ENCODE results near the gene BTBD17. TPM values are rescaled to one million over a fixed set of nuclear protein-coding genes. Genes with fewer than 3 reads are reported as not detected.
A peak's percentile ranks its signal among the peaks of the same experiment; 100 is the strongest.
"Not testable (repeated sequence)": the region's sequence is repeated elsewhere in the genome, so short reads cannot be mapped to it uniquely, and the experiment has no call there.

The BTBD17 gene, protein sequence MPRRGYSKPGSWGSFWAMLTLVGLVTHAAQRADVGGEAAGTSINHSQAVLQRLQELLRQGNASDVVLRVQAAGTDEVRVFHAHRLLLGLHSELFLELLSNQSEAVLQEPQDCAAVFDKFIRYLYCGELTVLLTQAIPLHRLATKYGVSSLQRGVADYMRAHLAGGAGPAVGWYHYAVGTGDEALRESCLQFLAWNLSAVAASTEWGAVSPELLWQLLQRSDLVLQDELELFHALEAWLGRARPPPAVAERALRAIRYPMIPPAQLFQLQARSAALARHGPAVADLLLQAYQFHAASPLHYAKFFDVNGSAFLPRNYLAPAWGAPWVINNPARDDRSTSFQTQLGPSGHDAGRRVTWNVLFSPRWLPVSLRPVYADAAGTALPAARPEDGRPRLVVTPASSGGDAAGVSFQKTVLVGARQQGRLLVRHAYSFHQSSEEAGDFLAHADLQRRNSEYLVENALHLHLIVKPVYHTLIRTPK
- not detected for total RNA-seq

DNA sequence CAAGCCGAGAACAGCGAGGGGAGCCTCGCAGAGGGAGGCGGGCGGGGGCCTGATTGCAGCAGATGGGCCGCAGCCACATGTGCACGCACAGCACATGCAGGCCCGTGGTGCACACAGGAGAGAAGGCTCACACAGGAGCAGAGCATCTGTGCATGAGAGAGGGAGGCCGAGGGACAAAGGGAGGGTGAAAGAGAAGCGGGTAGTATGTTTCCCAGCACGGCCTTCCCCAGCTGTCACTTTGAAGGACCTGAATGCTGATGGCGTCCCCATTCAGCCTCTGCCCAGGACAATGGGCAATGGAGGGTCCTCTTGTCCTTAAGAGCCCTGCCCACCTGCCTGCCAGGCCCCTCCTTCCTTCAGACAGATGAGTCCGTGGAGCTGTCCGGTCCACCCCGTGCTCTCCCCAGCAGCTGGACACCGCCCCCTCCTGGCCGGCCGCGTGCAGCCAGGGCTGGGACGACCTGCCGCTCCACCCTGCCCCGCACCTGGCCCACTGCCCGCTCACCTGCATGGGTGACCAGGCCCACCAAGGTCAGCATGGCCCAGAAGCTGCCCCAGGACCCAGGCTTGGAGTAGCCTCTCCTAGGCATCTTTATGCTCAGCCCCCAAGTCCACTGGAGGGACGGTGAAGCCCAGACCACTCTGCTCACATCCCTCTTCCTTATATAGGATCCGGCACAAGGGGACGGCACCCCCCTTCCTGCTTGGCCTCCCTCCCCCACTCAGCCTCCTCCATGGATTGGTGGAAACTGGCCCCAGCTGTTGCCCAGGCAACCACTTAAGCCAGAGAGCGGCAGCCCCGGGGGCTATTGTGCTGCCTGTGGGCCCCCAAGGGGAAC is at the start of gene BTBD17:
TSS of gene BTBD17 (minus strand) at position 639 of the 839 bp plus-strand sequence. CDS start at position 590, 49 bp downstream.
- ATAC-seq: peak; percentile 62

DNA sequence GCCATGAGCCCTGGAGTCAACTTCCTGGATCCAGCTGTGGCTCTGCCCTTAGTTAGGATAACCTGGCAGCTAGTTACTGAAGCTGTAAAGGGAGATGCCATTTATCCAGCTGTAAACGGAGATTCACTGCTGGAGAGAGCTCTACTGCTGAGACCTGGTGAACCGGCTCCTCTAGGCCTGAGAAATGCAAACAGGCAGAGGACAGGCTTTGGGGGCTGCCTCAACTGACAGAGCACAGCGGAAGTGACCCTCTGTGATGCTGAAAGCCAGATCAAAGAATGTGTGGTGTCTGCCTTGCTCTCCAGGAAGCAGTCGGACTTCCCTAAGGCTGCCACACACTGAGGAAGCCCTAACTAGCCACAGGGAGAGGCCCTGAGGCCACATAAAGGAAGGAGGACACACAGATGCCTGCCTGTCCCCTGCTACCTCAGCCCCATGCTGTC is 48.4 kb upstream of the BTBD17 start:
- no peak for ATAC-seq

DNA sequence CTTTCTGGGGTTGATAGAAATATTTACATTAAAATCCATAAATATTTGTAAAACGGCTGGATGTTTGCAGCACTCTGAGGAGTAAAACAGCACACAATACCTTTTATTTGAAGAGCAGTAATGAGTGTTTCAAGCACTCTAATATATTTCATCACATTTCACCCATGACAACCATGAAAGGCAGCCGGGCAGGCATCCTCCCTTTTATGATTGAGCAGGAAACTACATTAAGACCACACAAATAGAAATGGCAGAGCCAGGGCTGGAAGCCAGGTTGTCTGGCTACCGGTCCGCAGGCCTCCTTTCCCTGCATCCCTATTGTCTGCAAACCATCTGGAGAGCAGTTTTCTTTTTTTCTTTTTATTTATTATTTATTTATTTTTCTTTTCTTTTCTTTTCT is 47.1 kb upstream of the BTBD17 start:
- ATAC-seq: no peak

DNA sequence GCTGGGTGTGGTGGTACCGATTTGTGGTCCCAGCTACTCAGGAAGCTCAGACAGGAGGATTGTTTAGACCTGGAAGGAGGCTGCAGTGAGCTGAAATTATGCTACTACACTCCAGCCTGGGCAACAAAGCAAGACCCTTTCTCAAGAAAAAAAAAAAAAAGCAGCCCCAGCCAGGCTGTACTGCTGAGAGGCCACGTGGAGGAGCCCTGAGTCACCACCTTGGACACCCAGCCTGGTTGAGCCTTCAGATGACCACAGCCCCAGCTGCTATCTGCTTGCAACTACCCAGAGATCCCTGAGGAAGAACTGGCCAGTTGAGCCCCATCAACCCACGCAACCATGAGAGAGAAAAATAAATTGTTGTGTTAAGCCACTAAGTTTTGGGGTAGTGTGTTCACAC is 46.6 kb upstream of the BTBD17 start:
- no peak for ATAC-seq

DNA sequence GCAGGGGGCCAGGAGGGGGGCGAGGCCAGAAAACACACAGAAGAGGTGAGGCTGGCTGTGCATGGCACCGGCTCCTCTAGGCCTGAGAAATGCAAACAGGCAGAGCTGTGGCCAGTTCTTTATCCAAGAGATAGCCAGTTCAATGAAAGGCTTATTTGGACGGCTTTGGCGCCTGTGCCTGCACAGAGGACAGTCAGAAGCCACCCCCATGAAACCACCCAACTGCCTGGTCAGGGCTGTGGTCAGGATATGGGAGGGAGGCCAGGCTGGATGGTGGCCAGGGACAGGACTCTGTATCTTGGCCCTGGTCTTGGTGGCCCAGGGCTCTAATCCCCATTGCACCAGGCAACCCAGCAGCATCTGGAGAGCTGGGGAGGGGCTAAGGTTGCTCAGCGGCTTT is 45.7 kb upstream of the BTBD17 start:
- no peak for ATAC-seq

DNA sequence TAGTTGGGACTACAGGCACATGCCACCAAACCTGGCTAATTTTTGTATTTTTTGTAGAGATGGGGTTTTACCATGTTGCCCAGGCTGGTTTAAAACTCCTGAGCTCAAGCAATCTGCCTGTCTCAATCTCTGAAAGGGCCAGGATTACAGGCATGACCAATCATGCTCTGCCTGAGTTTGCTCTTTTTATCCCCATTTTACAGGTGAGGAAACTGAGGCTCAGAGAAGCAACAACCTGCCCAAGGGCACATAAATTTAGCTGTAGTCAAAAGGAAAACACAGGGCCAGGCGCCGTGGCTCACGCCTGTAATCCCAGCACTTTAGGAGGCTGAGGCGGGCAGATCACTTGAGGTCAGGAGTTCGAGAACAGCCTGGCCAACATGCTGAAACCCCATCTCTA is 43.6 kb upstream of the BTBD17 start:
- not testable (repeated sequence) for ATAC-seq

DNA sequence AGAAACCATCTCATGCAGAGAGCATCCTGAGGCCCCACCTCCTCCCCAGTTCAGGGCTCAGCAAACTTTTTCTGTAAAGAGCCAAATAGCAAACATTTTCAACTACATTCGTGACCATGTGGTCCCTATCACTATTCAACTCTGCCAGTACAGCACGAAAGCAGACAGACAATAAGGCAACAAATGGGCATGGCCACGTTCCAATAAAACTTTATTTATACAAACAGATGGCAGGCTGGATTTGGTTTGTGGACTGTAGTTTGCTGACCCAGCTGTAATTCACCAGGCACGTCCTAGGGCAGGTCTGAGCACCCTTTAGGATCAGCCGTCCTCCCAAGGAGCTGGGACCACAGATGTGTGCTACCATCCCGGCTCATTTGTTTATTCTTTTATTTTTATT is 43.1 kb upstream of the BTBD17 start:
- ATAC-seq: no peak

DNA sequence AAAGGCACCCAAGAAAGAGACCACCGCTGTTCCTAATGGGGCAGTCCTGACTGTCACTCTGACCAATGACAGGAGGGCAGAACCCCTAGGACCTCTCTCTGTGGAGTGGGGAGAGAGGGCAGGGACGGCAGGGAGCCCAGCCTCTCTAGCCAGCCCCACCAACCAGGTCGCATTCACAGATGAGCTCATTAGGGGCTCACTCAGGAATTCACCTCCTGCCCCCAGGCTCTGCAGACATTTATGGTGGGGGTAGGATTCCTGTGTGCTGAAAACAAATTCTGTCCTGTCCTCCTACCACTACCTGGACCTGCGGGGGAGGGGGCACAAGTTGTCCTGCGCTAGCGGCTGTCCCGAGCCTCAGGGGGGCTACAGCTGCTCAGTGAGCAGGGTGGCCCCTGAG is 42.5 kb upstream of the BTBD17 start:
- no peak for ATAC-seq

DNA sequence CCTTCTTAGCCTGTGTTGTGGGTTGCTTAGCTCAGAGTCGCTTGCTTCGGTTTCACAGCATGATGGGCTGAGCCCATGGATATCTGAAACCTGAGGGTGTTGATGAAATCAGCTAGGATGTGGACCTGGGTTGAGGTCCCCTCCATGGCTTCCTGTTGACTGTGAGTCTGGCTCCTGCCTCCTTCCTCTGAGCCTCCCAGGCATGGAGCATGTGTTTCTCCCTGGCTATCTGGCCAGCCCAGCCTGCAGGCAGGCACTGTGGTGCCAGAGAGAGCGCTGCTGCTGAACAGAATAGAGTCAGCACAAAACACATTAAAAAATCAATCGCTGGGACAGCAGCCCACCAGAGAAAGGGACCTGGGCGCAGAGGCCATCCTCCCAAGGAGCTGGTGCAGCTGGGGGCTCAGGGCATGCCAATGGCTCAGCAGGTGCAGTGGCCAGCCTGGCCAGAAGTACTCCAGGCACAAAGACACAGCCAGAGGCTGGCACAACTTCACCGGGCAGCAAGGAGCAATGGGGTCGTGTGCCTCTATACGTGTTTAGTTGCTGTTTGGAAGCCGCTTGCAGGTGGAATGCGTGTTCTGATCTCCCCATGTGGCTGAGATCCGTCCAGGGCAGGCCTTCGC is 42.0 kb upstream of the BTBD17 start:
- no peak for ATAC-seq

DNA sequence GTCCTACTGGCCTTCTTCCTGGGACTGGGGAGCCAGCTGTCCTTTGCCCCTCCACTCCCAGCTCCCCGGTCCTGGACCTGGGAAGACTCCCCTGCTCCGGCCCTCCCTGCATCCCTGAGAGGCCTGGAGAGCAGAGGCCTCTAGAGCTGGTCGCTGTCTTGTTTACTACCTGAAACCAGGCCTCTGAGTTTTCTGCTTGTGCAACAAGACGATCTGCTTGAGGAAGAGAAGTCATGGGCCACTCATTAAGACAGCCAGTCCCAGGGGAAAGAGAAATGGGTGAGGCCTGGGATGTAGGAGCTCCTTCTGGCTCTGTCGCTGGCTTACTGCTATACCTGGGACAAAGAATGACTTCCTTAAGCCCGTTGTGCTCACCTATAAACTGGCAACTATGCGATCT is 40.4 kb upstream of the BTBD17 start:
- no peak for ATAC-seq

DNA sequence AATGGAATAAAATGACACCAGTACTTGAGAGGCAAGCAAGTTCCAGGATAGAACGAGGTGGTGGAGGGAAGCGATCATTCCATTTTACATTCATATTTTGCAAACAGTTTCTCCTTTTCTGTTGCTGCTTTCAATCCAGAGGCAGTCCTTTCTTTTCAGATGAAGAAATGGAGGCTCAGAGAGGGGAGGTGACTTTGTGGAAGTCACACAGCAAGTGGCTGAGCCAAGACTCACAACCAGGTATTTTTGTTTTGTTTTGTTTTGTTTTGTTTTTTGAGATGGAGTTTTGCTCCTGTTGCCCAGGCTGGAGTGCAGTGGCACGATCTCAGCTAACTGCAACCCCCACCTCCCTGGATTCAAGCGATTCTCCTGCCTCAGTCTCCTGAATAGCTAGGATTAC is 34.9 kb upstream of the BTBD17 start:
- no peak for ATAC-seq

DNA sequence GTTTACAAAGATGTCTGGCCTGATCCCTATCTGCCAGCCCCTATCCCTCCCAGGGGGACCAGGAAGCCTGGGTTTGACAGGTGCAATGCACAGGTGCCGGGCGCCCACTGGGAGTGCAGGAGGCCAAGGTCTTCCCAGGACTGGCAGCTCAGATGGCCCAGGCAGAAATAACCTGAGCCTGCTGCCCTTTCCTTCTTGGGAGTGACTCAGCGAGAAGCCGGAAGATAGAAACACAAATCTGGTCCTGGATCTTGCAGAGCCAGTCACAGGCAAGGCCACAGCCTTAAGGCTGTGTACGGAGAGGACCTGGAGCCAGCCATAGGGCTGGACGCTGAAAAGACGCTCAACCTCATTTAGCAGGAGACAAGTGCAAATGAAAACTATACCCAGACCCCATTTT is 33.3 kb upstream of the BTBD17 start:
- peak; percentile 71 for ATAC-seq

DNA sequence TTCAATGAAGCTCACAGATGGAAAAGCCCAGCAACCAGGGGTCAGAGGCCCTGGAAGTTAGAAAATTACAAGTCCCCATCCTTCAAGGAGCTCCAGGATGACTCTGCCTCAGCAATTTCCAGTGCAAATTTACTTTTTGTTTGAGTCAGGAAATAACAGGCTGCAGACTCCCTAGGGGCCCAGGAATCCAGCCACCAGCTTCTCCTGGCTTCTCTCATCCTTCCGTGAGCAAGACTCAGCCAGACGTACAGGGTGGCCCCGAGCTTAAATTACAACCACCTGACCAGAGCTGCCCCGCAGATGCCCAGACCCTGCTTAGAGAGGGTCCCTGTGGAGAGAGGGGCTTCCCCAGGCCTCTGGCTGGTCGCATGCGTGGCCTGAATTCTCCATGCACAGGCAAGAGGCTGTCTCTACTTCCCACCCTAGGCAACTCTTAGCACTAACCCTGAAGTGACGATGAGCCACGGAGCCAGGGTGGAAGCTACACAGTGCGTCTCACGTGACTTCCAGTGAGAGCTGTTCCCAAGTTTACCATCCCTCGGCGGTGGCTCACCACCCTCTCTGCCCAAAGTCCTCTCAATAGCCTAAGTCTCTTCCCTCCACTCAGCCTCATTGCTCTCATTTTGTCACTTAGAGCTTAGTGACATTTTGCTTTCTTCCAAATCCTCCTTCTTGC is 32.7 kb upstream of the BTBD17 start:
- ATAC-seq: no peak

DNA sequence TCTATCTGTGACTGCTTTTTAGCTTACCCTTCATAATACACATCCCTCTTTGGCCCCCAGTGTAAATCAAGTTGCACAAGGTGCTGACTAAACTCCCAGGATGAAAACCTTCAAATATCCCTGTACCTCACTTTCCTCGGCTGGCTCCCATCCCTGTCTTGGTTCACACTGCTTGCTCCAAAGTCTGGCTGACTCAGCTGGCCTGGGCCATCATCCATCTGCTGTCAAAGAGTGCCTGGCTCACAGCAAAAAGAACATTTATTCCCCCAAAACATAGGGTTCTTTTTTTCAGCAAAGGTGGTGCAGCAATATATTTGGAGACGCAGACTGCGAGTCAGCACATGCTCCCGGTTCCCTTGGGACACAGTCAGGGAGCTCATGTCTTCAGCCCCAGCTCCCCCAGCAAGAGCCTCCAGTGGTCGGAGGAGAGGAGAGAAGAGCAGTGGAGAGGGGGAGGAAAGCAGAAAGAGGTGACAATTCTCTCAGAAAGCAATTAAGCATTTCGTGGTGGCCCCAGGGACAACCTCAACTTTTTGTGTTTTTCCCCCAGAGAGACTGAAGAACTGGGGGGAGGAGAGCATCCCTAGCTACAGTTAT is 31.8 kb upstream of the BTBD17 start:
- no peak for ATAC-seq

DNA sequence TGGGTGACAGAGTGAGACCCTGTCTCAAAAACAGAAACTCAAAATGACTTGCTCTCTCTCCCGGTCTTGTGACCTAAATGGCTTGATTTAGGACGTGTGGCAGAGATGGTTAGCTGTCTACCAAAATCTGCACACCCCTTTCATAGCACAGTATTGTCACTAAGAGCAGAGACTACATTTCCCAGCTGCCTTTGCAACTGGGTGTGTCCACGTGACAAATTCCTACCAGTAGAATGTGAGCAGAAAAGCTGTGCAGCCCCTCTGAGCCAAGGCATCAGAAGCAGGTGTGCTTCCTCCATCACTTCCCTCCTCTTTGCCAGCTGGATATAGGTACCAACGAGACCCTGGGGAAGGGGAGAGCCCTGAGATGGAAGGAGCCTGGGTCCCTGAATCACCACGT is 31.2 kb upstream of the BTBD17 start:
- no peak for ATAC-seq

DNA sequence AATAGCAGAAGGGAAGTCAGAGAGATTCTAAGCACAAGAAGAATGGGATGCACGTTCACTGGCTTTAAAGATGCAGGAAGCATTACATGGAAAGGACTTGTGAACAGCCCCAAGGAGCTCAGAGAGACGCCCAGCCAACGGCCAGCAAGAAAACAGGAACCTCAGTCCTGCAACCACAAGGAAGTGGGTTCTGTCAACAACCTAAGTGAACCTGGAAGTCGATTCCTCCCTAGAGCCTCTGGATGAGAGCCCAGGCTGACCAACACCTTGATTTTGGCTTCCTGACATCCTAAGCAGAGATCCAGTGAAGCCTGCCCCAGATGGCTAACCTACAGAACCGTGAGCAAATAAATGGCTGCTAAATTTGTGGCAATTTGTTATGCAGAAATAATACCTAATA is 30.1 kb upstream of the BTBD17 start:
- no peak for ATAC-seq

DNA sequence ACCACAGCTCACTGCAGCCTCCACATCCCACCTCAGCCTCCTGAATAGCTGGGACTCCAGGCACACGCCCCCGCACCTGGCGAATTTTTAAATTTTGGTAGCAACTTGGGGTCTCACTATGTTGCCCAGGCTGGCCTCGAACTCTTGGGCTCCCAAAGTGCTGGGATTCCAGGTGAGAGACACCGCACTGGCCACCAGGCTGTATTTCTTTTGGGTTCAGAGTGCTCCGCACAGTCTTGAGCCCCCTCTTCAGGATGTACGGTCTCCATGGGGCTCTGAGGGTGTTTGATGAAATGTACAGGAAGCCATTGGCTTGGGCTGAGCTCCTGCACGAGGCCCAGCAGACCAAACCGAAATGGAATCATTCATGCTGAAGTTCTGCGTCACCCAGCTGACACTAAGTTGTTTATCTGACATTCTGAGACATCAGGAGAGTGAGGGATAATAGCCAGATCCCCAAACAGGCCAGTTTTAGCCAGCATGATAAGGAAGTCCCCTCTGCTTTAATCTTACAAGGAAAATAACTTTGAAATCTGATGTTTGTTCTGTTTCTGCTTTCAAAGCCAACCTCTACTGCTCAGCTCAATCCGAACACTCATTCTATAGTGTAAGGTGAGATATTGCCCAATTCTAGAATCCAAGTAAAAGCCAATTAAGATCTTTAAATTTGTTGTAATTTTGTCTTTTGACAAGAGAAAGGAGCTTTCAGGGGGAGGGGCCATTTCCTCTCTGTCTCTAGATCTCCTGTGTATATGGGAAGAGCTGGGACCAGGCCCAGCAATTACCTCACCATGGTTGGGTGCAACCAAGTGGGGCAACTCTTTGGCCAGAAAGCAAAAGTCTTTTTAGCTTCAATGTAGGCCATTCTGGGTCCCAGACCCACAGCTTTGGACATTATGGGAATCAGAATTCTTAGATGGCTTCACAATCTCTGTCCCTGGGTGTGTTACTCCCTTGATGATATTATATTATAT is 29.3 kb upstream of the BTBD17 start:
- ATAC-seq: no peak

DNA sequence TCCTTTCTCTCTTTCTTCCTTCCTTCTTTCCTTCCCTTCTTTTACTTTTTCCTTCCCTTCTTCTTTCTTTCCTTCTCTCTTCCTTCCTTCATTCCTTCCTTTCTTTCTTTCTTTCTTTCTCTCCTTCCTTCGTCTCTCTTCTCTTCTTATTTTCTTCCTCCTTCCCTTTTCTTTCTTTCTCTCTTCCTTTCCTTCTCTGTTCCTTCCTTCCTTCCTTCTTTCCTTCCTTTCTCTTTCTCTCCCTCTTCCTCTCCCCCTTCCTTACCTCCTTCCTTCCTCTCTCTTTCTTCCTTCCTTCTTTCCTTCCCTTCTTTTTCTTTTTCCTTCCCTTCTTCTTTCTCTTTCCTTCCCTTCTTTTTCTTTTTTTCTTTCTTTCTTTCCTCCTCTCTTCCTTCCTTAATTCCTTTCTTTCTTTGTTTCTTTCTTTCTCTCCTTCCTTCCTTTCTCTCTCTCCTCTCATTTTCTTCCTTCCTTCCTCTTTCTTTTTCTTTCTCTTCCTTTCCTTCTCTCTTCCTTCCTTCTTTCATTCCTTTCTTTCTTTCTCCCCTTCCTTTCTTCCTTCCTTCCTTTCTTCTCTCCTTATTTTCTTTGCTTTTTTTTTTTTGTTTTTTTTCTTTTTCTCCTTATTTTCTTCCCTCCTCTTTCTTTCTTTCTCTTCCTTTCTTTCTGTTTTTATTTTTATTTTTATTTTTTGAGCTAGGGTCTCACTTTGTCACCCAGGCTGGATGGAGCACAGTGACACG is 28.4 kb upstream of the BTBD17 start:
- ATAC-seq: no peak

DNA sequence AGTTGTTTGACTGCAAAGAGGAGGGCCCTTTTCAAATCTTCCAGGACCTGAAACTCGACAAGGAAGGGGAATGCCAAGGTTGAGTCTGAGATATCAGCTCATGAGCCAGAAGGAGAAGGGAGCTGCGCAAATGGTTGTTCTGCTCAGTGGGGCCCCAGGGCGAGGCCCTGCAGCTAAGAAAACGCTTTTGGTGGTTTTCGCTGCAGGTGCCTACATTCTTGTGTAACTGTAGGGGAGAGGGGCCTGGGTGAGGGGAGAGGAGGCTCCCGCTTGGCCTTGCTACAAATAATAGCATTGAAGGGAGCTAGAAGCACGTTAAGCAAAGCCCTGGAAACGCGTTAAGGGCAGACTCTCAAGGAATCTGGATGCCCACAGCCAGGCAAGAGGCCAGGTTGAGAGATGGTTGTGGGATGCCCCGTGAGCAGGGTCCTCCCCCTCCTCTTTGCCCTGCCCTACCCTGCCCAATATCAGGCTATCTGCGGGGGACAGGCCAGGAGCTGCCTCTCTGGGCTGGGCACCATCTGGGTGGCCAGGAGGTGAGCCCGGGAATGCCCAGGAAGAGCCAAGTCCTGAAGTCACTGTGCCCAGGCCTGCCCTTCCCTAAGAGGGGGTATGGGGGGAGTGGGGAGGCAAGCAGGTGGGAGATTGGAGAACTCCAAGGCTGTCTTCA is 27.6 kb upstream of the BTBD17 start:
- ATAC-seq: no peak
